ENCODE measurements around the gene CACNG7. TPM values are rescaled to one million over a fixed set of nuclear protein-coding genes. Genes with fewer than 3 reads are reported as not detected.
"Not testable (repeated sequence)": the region's sequence is repeated elsewhere in the genome, so short reads cannot be mapped to it uniquely, and the experiment has no call there.

CACNG7 gene
- total and polyA plus RNA-seq, 2 experiments from 2014 or later: 0.11 to 0.60 TPM

- Histone ChIP-seq H3K4me1 (ENCODE audit: low read depth) (no peaks in the 10 kb centered on the region), H3K4me3 (peak within 1 kb of the TSS; percentile 70), H3K27ac (peak within 1 kb of the TSS; percentile 100), H3K27me3 (no peaks in the 10 kb centered on the region), H3K9me3 (ENCODE audit: low read depth) (no peaks in the 10 kb centered on the region), H3K36me3 (no peaks in the 10 kb centered on the region)
- no peak for TF ChIP-seq CTCF (IDR thresholded peaks at IDR 0.05; ENCODE audit: low read depth, low read length)
- DNase-seq (ENCODE audit: low read depth in 1 of 2, low spot score in 1 of 2): peak; percentile 99
Measured at GRCh38 chr19:53867225-53868090, 41.6 kb upstream of the CACNG7 start, which contains the start of gene MYADM. Gene MYADM, plus strand, starts transcription at chr19:53867883. Its CDS starts 5,647 bp downstream, at chr19:53873530.

GRCh38 chr19:53868091-53868891, 40.8 kb upstream of the CACNG7 start:
- peak; percentile 69 to 81 for DNase-seq (ENCODE audit: low read depth in 1 of 2, low spot score in 1 of 2)
- Histone ChIP-seq H3K4me3 (peak overlapping the region; percentile 70), H3K4me1 (ENCODE audit: low read depth) (no peaks in the 10 kb centered on the region), H3K27me3 (no peaks in the 10 kb centered on the region), H3K9me3 (ENCODE audit: low read depth) (no peaks in the 10 kb centered on the region), H3K27ac (peak overlapping the region; percentile 100), H3K36me3 (no peaks in the 10 kb centered on the region)
- TF ChIP-seq CTCF (IDR thresholded peaks at IDR 0.05; ENCODE audit: low read depth, low read length): no peak

DNA sequence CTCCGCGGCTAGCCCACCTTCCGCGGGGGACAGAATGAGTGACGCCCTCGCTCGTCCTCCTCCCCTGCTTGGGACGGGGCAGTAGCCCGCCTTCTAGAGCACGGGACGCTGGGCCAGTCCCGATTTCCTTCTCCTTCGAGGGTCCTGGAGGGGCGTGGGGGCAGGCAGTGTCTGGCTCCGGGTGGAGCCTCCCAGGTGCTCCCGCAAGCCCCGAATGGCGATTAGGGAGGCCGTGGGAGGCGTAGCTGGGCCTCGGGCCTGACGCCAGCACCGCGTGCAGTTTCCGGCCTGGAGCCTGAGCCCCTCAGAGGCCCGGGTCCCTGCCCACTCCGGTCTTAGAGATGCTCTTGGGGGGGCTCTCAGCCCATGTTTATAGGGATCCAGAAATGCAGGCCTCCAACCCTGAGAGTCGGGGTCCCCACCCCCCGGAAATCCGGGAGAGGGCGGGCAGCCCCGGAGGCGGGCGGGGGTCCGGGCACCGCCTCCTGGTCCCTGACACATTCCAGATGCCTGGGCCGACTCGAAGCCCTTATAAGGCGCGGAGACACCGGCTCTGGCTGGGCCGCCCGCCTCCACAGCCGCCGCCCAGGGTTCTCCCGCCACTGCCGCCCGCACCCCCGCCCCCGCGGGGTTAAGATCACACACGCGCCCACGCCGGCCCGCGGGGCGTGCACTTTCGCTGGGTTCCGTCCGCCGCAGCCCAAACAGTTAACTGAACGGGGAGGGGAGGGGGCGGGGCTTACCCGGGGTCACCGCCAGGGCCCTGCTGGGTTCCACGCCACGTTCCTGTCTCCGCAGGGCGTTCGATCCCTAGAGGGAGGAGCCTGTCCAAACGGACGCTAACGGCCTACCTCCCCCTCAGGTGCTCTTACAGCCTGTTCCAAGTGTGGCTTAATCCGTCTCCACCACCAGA, 39.9 kb upstream of the CACNG7 start:
- TF ChIP-seq CTCF (IDR thresholded peaks at IDR 0.05; ENCODE audit: low read depth, low read length): peak; percentile 11
- peak overlapping the region; percentile 70 for H3K4me3 ChIP-seq
- peak; percentile 95 to 98 for DNase-seq (ENCODE audit: low read depth in 1 of 2, low spot score in 1 of 2)
- H3K27me3 ChIP-seq: no peaks in the 10 kb centered on the region
- peak overlapping the region; percentile 100 for H3K27ac ChIP-seq
- H3K9me3 ChIP-seq (ENCODE audit: low read depth): no peaks in the 10 kb centered on the region
- H3K36me3 ChIP-seq: peaks cover 4% of the 10 kb centered on the region
- no peaks in the 10 kb centered on the region for H3K4me1 ChIP-seq (ENCODE audit: low read depth)

DNA sequence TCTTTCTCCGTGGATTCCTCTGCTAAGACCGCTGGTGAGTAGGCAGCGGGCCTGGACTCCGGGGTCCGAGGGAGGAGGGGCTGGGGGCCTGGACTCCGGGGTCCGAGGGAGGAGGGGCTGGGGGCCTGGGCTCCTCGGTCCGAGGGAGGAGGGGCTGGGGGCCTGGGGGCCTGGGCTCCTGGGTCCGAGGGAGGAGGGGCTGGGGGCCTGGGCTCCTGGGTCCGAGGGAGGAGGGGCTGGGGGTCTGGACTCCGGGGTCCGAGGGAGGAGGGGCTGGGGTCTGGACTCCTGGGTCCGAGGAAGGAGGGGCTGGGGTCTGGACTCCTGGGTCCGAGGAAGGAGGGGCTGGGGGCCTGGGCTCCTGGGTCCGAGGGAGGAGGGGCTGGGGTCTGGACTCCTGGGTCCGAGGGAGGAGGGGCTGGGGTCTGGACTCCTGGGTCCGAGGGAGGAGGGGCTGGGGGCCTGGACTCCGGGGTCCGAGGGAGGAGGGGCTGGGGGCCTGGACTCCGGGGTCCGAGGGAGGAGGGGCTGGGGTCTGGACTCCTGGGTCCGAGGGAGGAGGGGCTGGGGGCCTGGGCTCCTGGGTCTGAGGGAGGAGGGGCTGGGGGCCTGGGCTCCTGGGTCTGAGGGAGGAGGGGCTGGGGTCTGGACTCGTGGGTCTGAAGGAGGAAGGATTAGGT, 39.1 kb upstream of the CACNG7 start:
- H3K4me1 ChIP-seq (ENCODE audit: low read depth); DNase-seq (ENCODE audit: low read depth in 1 of 2, low spot score in 1 of 2); H3K36me3 ChIP-seq: not testable (repeated sequence)

DNA sequence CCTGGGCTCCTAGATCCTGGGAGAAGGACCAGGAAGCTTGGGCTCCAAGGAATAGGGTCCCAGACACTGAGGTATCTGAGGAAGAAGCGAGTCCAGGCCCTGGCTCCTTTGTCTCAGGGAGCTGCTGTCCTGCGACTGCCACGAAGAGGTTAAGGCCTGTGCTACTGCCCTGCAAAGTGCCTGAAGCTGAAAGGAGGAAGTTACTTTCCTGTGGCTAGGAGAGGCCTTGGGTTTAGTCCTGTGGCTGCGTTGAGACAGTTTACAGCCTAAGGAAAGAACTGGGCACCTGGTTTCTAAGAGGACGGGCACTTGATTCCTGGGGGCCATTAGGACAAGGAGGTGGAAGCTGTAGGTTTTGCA, 38.6 kb upstream of the CACNG7 start:
- Histone ChIP-seq H3K4me3 (peak overlapping the region; percentile 70), H3K27ac (peak overlapping the region; percentile 100), H3K9me3 (ENCODE audit: low read depth) (no peaks in the 10 kb centered on the region), H3K36me3 (peaks cover 6% of the 10 kb centered on the region), H3K27me3 (no peaks in the 10 kb centered on the region), H3K4me1 (ENCODE audit: low read depth) (no peaks in the 10 kb centered on the region)
- TF ChIP-seq CTCF (IDR thresholded peaks at IDR 0.05; ENCODE audit: low read depth, low read length): no peak
- DNase-seq (ENCODE audit: low read depth in 1 of 2, low spot score in 1 of 2): no peak

More for the DNA sequence above, 39.1 kb upstream of the CACNG7 start:
- H3K27me3 ChIP-seq; H3K9me3 ChIP-seq (ENCODE audit: low read depth): not testable (repeated sequence)
- peak overlapping the region; percentile 100 for H3K27ac ChIP-seq
- peak overlapping the region; percentile 70 for H3K4me3 ChIP-seq
